H9 (cell line): ENCODE measurements around the gene FAAH. TPM values are rescaled to one million over a fixed set of nuclear protein-coding genes. Genes with fewer than 3 reads are reported as not detected.

Experiments used
- DNase-seq: peaks from one replicate; pipeline ENCODE4 v3.0.0-alpha.2; 2017
- H2AFZ ChIP-seq: one replicate; pipeline ENCODE4 v1.6.1; 2013; ENCODE audit warnings: mild to moderate bottlenecking, low read length, control low read depth, moderate library complexity
- H2AK5ac ChIP-seq: 2 replicates; pipeline ENCODE4 v1.6.1; 2013; ENCODE audit warnings: low read length, control low read depth, mixed read lengths; ENCODE audit not compliant: insufficient read length
- H2BK120ac ChIP-seq: one replicate; pipeline ENCODE4 v1.6.1; 2013; ENCODE audit warnings: low read depth, mild to moderate bottlenecking, low read length, control low read depth, inconsistent platforms; ENCODE audit not compliant: poor library complexity, severe bottlenecking
- H2BK12ac ChIP-seq: 2 replicates; pipeline ENCODE4 v1.6.1; 2013; ENCODE audit warnings: low read length, control low read depth, mixed read lengths, low read depth; ENCODE audit not compliant: insufficient read length
- H2BK15ac ChIP-seq: 2 replicates; pipeline ENCODE4 v1.6.1; 2013; ENCODE audit warnings: low read depth, low read length, control low read depth
- H2BK20ac ChIP-seq: one replicate; pipeline ENCODE4 v1.6.1; 2013; ENCODE audit warnings: low read depth, mild to moderate bottlenecking, low read length, control low read depth, inconsistent platforms; ENCODE audit not compliant: poor library complexity, severe bottlenecking
- H2BK5ac ChIP-seq: 2 replicates; pipeline ENCODE4 v1.6.1; 2013; ENCODE audit warnings: low read length, control low read depth, mixed read lengths; ENCODE audit not compliant: insufficient read length
- H3K14ac ChIP-seq: 2 replicates; pipeline ENCODE4 v1.6.1; 2013; ENCODE audit warnings: low read length, control low read depth; ENCODE audit not compliant: insufficient read depth
- H3K18ac ChIP-seq: 2 replicates; pipeline ENCODE4 v1.6.1; 2013; ENCODE audit warnings: low read depth, mild to moderate bottlenecking, mixed read lengths, low read length, control low read depth; ENCODE audit not compliant: insufficient read length
- H3K23ac ChIP-seq: 2 replicates; pipeline ENCODE4 v1.6.1; 2013; ENCODE audit warnings: low read length, control low read depth, mixed read lengths, low read depth; ENCODE audit not compliant: insufficient read length
- H3K23me2 ChIP-seq: 2 replicates; pipeline ENCODE4 v1.6.1; 2013; ENCODE audit warnings: low read depth, mild to moderate bottlenecking, mixed read lengths, low read length, control low read depth; ENCODE audit not compliant: insufficient read length, poor library complexity, severe bottlenecking
- H3K27ac ChIP-seq: 2 replicates; pipeline ENCODE4 v1.5.1; 2013; ENCODE audit warnings: low read length, control low read depth, mixed read lengths, low read depth; ENCODE audit not compliant: insufficient read length
- H3K27me3 ChIP-seq: 2 replicates; pipeline ENCODE4 v1.6.1; 2013; ENCODE audit warnings: low read length, control low read depth, inconsistent platforms; ENCODE audit not compliant: insufficient read depth
- H3K4ac ChIP-seq: 2 replicates; pipeline ENCODE4 v1.6.1; 2013; ENCODE audit warnings: low read depth, mild to moderate bottlenecking, control low read depth, inconsistent platforms, low read length, moderate library complexity
- H3K4me1 ChIP-seq: 2 replicates; pipeline ENCODE4 v1.6.1; 2013; ENCODE audit warnings: low read length, control low read depth, inconsistent platforms; ENCODE audit not compliant: insufficient read depth
- H3K4me2 ChIP-seq: 2 replicates; pipeline ENCODE4 v1.6.1; 2013; ENCODE audit warnings: low read length, control low read depth, mixed read lengths; ENCODE audit not compliant: insufficient read length, insufficient read depth
- H3K56ac ChIP-seq: 2 replicates; pipeline ENCODE4 v1.6.1; 2013; ENCODE audit warnings: low read depth, mild to moderate bottlenecking, mixed read lengths, low read length, control low read depth; ENCODE audit not compliant: insufficient read length
- H3K79me1 ChIP-seq: 2 replicates; pipeline ENCODE4 v1.6.1; 2013; ENCODE audit warnings: low read depth, mild to moderate bottlenecking, moderate library complexity, low read length, control low read depth, inconsistent platforms; ENCODE audit not compliant: insufficient read depth, poor library complexity, severe bottlenecking
- H3K79me2 ChIP-seq: 2 replicates; pipeline ENCODE4 v1.6.1; 2013; ENCODE audit warnings: low read length, control low read depth, inconsistent platforms; ENCODE audit not compliant: insufficient read depth
- H3K9ac ChIP-seq: 2 replicates; pipeline ENCODE4 v1.6.1; 2013; ENCODE audit warnings: low read length, control low read depth, mixed read lengths; ENCODE audit not compliant: insufficient read length; ENCODE audit errors: extremely low read depth
- H3K9me3 ChIP-seq: one replicate; pipeline ENCODE4 v1.6.1; 2013; ENCODE audit warnings: low read depth, low read length, inconsistent platforms; ENCODE audit not compliant: control insufficient read depth
- H3T11ph ChIP-seq: one replicate; pipeline ENCODE4 v1.6.1; 2013; ENCODE audit warnings: mild to moderate bottlenecking, low read length, control low read depth, inconsistent platforms
- H4K20me1 ChIP-seq: one replicate; pipeline ENCODE4 v1.6.1; 2013; ENCODE audit not compliant: control insufficient read depth, insufficient read length, insufficient read depth
- H4K5ac ChIP-seq: 2 replicates; pipeline ENCODE4 v1.6.1; 2013; ENCODE audit warnings: low read depth, mild to moderate bottlenecking, mixed read lengths, low read length, control low read depth; ENCODE audit not compliant: insufficient read length
- H4K8ac ChIP-seq: replicated peaks from 2 replicates; pipeline ENCODE4 v1.6.1; 2013; ENCODE audit warnings: low read length, control low read depth, mixed read lengths, low read depth; ENCODE audit not compliant: insufficient read length
- H4K91ac ChIP-seq: 2 replicates; pipeline ENCODE4 v1.6.1; 2013; ENCODE audit warnings: low read depth, mild to moderate bottlenecking, moderate library complexity, mixed read lengths, low read length, control low read depth; ENCODE audit not compliant: insufficient read length
- H3K27ac Mint-ChIP-seq, 3 experiments: 2 replicates in 2 of 3; 3 replicates in 1 of 3; pipeline ENCODE4 v1.8.0; 2020 to 2021; ENCODE audit warnings: mixed read lengths in 3 of 3, mild to moderate bottlenecking in 1 of 3, moderate library complexity in 1 of 3
- H3K27me3 Mint-ChIP-seq: 2 replicates; pipeline ENCODE4 v1.8.0; 2021; ENCODE audit warnings: low read depth, mild to moderate bottlenecking, moderate library complexity, mixed read lengths
- H3K36me3 Mint-ChIP-seq, 3 experiments: 2 replicates in 2 of 3; 3 replicates in 1 of 3; pipeline ENCODE4 v1.8.0; 2020 to 2021; ENCODE audit warnings: low read depth in 3 of 3, mixed read lengths in 3 of 3; ENCODE audit not compliant: insufficient read depth in 1 of 3
- H3K4me1 Mint-ChIP-seq, 2 experiments: 2 replicates each; pipeline ENCODE4 v1.8.0; 2020; ENCODE audit warnings: mixed read lengths in 2 of 2
- H3K4me3 Mint-ChIP-seq, 2 experiments: 2 replicates in 1 of 2; 3 replicates in 1 of 2; pipeline ENCODE4 v1.8.0; 2020 to 2021; ENCODE audit warnings: mild to moderate bottlenecking in 2 of 2, mixed read lengths in 2 of 2, moderate library complexity in 1 of 2
- H3K9me3 Mint-ChIP-seq, 2 experiments: 2 replicates in 1 of 2; 3 replicates in 1 of 2; pipeline ENCODE4 v1.8.0; 2020; ENCODE audit warnings: mild to moderate bottlenecking in 2 of 2, mixed read lengths in 2 of 2, moderate library complexity in 1 of 2
- CTCF ChIP-seq: fragments of 200-600 bp; sonication (generic); conservative IDR thresholded peaks from 3 replicates; pipeline ENCODE4 v1.8.0; 2021; ENCODE audit warnings: antibody characterized with exemption, mild to moderate bottlenecking
- WGBS: extraction: QIAGEN DNeasy Blood & Tissue Kit; methylation state at CpG from one replicate; pipeline ENCODE4 v1.1.7; 2013; ENCODE audit warnings: missing lambda C conversion rate, low lambda C conversion rate, mixed read lengths; ENCODE audit not compliant: insufficient read length; ENCODE audit errors: extremely low coverage; 5-methylcytosine and 5-hydroxymethylcytosine counted together
- total RNA-seq: library from RNA; stranded (reverse); gene quantifications from 2 replicates; pipeline ENCODE4 v1.2.1, GENCODE V29; 2021

Gene FAAH
- total RNA-seq, 1 experiment from 2014 or later = 18.9 TPM

GRCh38 chr1:46448109-46448911 is 54.2 kb downstream of the FAAH start:
- H3K27ac Mint-ChIP-seq = 0 out of 7 replicates have a peak overlapping the region, but pooled peaks of 1 of the 3 experiments have one; percentile 7
- Histone ChIP-seq H3K27me3 (peaks cover 45% of the 10 kb centered on the region), H2BK20ac (no peak overlapping the region), H2BK120ac (no peak overlapping the region), H2BK12ac (no peak overlapping the region), H3K9me3 (no peaks in the 10 kb centered on the region), H4K8ac (no peak overlapping the region), H3K4ac (no peak overlapping the region), H3K9ac (no peak overlapping the region), H4K91ac (no peak overlapping the region), H3K4me1 (peaks cover 16% of the 10 kb centered on the region; the same call in 1 of the 2 replicates), H4K20me1 (no peaks in the 10 kb centered on the region), H3K23me2 (peaks cover 12% of the 10 kb centered on the region), H3K18ac (no peak overlapping the region), H2AK5ac (no peak overlapping the region), H2BK15ac (no peak overlapping the region), H3K23ac (no peak overlapping the region), H3K56ac (no peak overlapping the region), H3K79me2 (no peaks in the 10 kb centered on the region), H3T11ph (no peak overlapping the region), H3K27ac (no peak overlapping the region), H4K5ac (no peak overlapping the region), H3K14ac (peak overlapping the region; percentile 61), H2BK5ac (no peak overlapping the region), H3K79me1 (no peaks in the 10 kb centered on the region), H2AFZ (no peak overlapping the region), H3K4me2 (peak overlapping the region; percentile 94)
- peaks cover 49 to 61% of the 10 kb centered on the region in 2 experiments for H3K4me1 Mint-ChIP-seq
- peaks cover 98% of the 10 kb centered on the region for H3K27me3 Mint-ChIP-seq
- peak; percentile 83 for DNase-seq
- no peaks in the 10 kb centered on the region; a peak in 2 of 5 replicates for H3K9me3 Mint-ChIP-seq
- no peak for TF ChIP-seq CTCF
- WGBS = no CpG with 5 or more reads among the region's 76 CpGs
- no peaks in the 10 kb centered on the region; a peak in 1 of 7 replicates for H3K36me3 Mint-ChIP-seq
- H3K4me3 Mint-ChIP-seq = peak overlapping the region; percentile 67 to 84
